Measurements from ENCODE around the gene HOOK1.
"Not testable (repeated sequence)": the region's sequence is repeated elsewhere in the genome, so short reads cannot be mapped to it uniquely, and the experiment has no call there.

DNA sequence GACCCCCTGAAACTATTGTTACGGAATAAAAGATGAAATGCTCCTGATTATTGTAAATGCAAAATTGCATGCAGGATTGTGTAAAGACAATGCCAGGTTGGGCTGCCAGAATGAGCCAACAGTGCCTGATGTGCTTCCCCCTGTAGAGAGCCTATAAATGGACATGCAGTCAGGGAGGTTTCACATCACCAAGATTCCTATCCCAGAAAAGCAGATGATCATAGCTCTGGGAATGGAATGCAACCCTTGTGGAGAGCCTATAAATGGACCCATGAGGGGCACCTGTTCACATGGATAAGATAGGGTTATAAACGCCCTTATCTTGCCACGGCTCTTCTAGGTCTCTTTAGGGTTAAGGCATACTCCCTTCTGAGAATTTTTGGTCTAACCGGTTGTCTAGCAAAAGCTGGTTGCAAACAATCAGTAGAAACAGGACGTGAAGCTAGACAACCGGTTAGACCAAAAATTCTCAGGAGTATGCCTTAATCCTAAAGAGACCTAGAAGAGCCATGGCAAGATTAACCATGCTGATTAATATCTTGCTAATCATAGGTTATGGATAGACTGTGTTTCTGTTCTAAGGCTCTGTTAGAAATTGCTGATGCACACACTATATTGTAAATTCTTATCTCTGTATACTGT, 106.6 kb downstream of the HOOK1 start:
- TF ChIP-seq POLR2AphosphoS5, POLR2A, EP300 (IDR thresholded peaks at IDR 0.05): not testable (repeated sequence)
- TF ChIP-seq, protein P1, sequence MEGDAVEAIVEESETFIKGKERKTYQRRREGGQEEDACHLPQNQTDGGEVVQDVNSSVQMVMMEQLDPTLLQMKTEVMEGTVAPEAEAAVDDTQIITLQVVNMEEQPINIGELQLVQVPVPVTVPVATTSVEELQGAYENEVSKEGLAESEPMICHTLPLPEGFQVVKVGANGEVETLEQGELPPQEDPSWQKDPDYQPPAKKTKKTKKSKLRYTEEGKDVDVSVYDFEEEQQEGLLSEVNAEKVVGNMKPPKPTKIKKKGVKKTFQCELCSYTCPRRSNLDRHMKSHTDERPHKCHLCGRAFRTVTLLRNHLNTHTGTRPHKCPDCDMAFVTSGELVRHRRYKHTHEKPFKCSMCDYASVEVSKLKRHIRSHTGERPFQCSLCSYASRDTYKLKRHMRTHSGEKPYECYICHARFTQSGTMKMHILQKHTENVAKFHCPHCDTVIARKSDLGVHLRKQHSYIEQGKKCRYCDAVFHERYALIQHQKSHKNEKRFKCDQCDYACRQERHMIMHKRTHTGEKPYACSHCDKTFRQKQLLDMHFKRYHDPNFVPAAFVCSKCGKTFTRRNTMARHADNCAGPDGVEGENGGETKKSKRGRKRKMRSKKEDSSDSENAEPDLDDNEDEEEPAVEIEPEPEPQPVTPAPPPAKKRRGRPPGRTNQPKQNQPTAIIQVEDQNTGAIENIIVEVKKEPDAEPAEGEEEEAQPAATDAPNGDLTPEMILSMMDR (IDR thresholded peaks at IDR 0.05), result not testable (repeated sequence)
